ENCODE results near the gene ZNF280A.
A peak's percentile ranks its signal among the peaks of the same experiment; 100 is the strongest.

ZNF280A gene, protein sequence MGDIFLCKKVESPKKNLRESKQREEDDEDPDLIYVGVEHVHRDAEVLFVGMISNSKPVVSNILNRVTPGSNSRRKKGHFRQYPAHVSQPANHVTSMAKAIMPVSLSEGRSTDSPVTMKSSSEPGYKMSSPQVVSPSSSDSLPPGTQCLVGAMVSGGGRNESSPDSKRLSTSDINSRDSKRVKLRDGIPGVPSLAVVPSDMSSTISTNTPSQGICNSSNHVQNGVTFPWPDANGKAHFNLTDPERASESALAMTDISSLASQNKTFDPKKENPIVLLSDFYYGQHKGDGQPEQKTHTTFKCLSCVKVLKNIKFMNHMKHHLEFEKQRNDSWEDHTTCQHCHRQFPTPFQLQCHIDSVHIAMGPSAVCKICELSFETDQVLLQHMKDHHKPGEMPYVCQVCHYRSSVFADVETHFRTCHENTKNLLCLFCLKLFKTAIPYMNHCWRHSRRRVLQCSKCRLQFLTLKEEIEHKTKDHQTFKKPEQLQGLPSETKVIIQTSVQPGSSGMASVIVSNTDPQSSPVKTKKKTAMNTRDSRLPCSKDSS

GRCh38 chr22:22520020-22520656 lies at the start of gene ZNF280A:
Gene ZNF280A (minus strand): TSS chr22:22520270. CDS start chr22:22515630, 4,640 bp downstream.
- no peak within 1 kb of the TSS for H3K4me3 Mint-ChIP-seq
- no peaks in the 10 kb centered on the region for H3K4me1 Mint-ChIP-seq (ENCODE audit: low read depth)
- DNase-seq (ENCODE audit: low spot score): no peak
- H3K36me3 Mint-ChIP-seq (ENCODE audit: low read depth): no peaks in the 10 kb centered on the region
- H3K27ac Mint-ChIP-seq: no peak within 1 kb of the TSS
- peaks cover 12% of the 10 kb centered on the region for H3K27me3 Mint-ChIP-seq (ENCODE audit: low read depth)
- H3K9me3 Mint-ChIP-seq: no peaks in the 10 kb centered on the region

DNA sequence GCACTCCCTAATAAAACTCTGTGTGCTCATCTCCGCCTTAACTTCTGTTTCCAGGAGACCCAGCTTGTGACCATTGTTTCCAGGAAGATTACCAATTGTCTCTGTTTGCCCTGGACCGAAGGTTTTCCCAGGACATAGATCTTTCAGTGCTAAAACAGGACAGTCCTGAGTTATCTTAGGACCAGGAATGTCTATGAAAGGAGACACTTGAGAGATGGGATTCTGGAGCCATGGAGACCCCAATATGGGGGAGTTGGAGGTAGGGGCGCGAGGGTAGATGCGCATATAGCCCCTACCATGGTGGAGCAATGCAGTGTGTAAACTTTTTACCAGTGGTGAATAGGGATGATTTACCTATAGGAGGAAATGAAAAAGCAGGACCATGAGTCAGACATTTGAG lies 49.1 kb upstream of the ZNF280A start:
- no peak for DNase-seq (ENCODE audit: low spot score)
- Mint-ChIP-seq H3K27ac (no peak overlapping the region), H3K4me3 (no peak overlapping the region), H3K4me1 (ENCODE audit: low read depth) (no peaks in the 10 kb centered on the region), H3K36me3 (ENCODE audit: low read depth) (no peaks in the 10 kb centered on the region), H3K9me3 (no peaks in the 10 kb centered on the region), H3K27me3 (ENCODE audit: low read depth) (peaks cover 13% of the 10 kb centered on the region)

GRCh38 chr22:22565981-22566380 lies 45.9 kb upstream of the ZNF280A start:
- Mint-ChIP-seq H3K4me1 (ENCODE audit: low read depth) (no peaks in the 10 kb centered on the region), H3K9me3 (no peaks in the 10 kb centered on the region), H3K36me3 (ENCODE audit: low read depth) (no peaks in the 10 kb centered on the region), H3K27me3 (ENCODE audit: low read depth) (peaks cover 7% of the 10 kb centered on the region), H3K27ac (no peak overlapping the region), H3K4me3 (no peak overlapping the region)
- no peak for DNase-seq (ENCODE audit: low spot score)

DNA sequence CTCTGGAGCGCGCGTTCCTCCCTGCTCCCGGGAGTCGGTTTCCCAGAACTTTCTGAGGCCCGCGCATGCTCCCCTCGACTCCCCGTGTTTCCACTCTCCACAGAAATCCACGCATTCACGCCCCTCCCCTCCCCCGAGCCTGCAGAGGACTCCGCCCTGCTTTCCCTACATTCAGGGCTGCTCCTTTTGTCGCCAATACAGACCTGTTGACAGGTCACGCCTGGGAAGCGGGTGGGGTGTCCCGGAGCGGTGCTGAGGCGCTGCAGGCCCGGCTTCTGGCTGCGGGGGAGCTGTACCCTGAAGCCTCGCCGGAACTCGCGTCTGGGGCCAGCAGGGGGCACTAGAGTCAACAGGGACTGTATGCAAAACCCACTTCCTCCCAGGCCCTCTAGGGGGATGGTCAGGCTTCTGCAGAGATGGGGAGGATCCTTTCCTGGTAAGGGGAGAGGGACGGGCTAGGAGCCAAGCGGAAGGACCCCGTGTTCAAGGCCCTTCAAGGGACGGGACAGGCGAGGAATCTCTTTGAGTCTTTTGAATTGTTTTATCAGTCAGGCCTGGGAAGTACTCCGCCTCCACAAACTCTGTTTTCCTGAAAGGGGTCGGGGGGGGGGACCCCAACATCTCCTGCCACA lies 39.0 kb upstream of the ZNF280A start, which contains the start of gene PRAME:
Gene PRAME, minus strand, starts transcription at position 294 of the 632 bp plus-strand sequence. CDS start 2,433 bp downstream, outside the sequence.
- Mint-ChIP-seq H3K27ac (peak within 1 kb of the TSS; percentile 31), H3K36me3 (ENCODE audit: low read depth) (no peaks in the 10 kb centered on the region), H3K4me1 (ENCODE audit: low read depth) (peaks cover 3% of the 10 kb centered on the region), H3K27me3 (ENCODE audit: low read depth) (no peaks in the 10 kb centered on the region), H3K9me3 (no peaks in the 10 kb centered on the region), H3K4me3 (no peak within 1 kb of the TSS)
- DNase-seq (ENCODE audit: low spot score): peak; percentile 64

DNA sequence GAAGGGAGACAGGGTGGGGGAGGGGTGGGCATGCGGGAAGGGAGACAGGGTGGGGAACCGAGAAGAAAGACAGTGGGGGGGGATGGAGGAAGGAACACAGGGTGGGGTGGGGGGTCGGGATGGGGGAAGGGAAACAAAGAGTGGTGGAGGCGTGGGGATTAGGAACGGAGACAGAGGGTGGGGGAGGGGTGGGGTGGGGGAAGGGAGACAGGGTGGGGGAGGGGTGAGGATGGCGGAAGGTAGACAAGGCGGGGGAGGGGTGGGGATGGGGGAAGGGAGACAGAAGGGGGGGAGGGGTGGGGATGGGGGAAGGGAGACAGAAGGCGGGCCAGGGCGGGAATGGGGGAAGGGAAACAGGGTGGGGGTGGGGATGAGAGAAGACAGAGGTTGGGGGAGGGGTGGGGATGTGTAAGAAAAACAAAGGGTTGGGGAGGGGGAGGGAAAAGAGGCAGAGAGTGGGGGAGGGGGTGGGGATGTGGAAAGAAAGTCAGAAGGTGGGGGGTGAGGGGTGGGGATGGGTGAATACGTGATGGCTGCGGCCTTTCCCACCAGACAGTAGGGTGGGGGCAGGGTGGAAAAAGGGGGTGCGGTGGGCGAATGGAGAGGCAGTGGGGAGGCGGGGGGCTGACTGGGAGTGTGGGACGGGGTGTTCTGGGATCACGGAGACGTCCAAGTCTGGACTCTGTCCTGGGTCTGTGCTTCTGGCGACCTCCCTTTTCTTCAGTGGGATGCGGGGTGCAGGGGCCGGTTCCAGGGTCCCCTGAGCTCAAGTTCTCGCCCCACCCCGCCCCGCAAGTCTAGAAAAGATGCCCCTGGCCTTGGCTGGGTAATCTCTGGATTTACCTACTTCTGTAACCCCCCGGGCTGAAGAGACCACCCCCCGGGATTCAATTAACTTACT lies 38.3 kb upstream of the ZNF280A start:
- H3K36me3 Mint-ChIP-seq (ENCODE audit: low read depth): no peaks in the 10 kb centered on the region
- no peaks in the 10 kb centered on the region for H3K27me3 Mint-ChIP-seq (ENCODE audit: low read depth)
- no peak overlapping the region for H3K4me3 Mint-ChIP-seq
- H3K9me3 Mint-ChIP-seq: no peaks in the 10 kb centered on the region
- DNase-seq (ENCODE audit: low spot score): no peak
- H3K4me1 Mint-ChIP-seq (ENCODE audit: low read depth): peaks cover 3% of the 10 kb centered on the region
- H3K27ac Mint-ChIP-seq: no peak overlapping the region

- Mint-ChIP-seq H3K27ac (no peak overlapping the region), H3K27me3 (ENCODE audit: low read depth) (no peaks in the 10 kb centered on the region), H3K9me3 (no peaks in the 10 kb centered on the region), H3K4me1 (ENCODE audit: low read depth) (peaks cover 3% of the 10 kb centered on the region), H3K4me3 (no peak overlapping the region), H3K36me3 (ENCODE audit: low read depth) (no peaks in the 10 kb centered on the region)
- DNase-seq (ENCODE audit: low spot score): no peak
These were observed 37.2 kb upstream of the ZNF280A start for GRCh38 chr22:22556995-22557925.

GRCh38 chr22:22556578-22556977 lies 36.5 kb upstream of the ZNF280A start:
- H3K4me3 Mint-ChIP-seq: no peak overlapping the region
- H3K27ac Mint-ChIP-seq: no peak overlapping the region
- no peak for DNase-seq (ENCODE audit: low spot score)
- H3K27me3 Mint-ChIP-seq (ENCODE audit: low read depth): no peaks in the 10 kb centered on the region
- peaks cover 3% of the 10 kb centered on the region for H3K4me1 Mint-ChIP-seq (ENCODE audit: low read depth)
- no peaks in the 10 kb centered on the region for H3K36me3 Mint-ChIP-seq (ENCODE audit: low read depth)
- H3K9me3 Mint-ChIP-seq: no peaks in the 10 kb centered on the region

GRCh38 chr22:22555596-22555995 lies 35.5 kb upstream of the ZNF280A start:
- peaks cover 3% of the 10 kb centered on the region for H3K4me1 Mint-ChIP-seq (ENCODE audit: low read depth)
- H3K4me3 Mint-ChIP-seq: no peak overlapping the region
- no peaks in the 10 kb centered on the region for H3K36me3 Mint-ChIP-seq (ENCODE audit: low read depth)
- no peaks in the 10 kb centered on the region for H3K9me3 Mint-ChIP-seq
- H3K27me3 Mint-ChIP-seq (ENCODE audit: low read depth): no peaks in the 10 kb centered on the region
- DNase-seq (ENCODE audit: low spot score): no peak
- no peak overlapping the region for H3K27ac Mint-ChIP-seq

DNA sequence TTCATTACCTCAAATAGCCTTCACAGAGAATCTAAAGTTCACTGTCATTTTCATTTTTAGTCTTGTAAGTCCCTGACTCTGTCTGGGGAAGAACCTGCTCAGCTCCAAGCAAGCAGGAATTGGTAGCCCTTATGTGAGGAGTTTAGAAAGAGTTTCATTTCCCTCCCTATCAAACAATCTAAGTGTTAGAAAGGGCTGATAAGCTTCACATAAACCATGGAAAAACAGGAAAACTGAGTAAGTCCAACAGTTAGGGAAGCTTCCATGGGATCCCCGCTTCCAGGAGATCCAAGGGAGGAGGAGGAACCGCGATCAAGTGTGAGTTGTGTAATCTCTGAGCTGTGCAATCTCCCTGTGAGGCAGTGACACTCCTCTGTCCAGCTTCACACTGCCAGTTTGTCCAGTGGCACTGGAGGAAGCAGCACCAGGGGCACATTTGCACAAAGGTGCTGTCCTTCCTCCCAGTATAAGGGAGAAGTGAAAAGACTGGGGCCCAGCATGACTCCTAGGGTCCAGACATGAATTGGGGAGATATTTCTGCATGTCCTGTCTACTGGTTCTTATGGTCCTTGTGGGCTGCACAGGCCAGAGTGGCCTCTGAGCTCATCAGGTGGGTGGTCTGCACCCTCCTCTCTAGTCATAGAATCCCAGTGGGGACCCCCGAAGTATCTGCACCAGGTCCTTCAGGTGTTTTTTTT lies 34.7 kb upstream of the ZNF280A start:
- Mint-ChIP-seq H3K4me3 (no peak overlapping the region), H3K27me3 (ENCODE audit: low read depth) (no peaks in the 10 kb centered on the region), H3K27ac (no peak overlapping the region), H3K36me3 (ENCODE audit: low read depth) (no peaks in the 10 kb centered on the region), H3K9me3 (no peaks in the 10 kb centered on the region), H3K4me1 (ENCODE audit: low read depth) (peaks cover 3% of the 10 kb centered on the region)
- DNase-seq (ENCODE audit: low spot score): no peak

- Mint-ChIP-seq H3K27me3 (ENCODE audit: low read depth) (no peaks in the 10 kb centered on the region), H3K27ac (no peak overlapping the region), H3K4me1 (ENCODE audit: low read depth) (peaks cover under 1% of the 10 kb centered on the region), H3K9me3 (no peaks in the 10 kb centered on the region), H3K36me3 (ENCODE audit: low read depth) (no peaks in the 10 kb centered on the region), H3K4me3 (no peak overlapping the region)
- DNase-seq (ENCODE audit: low spot score): no peak
These were observed 33.9 kb upstream of the ZNF280A start for GRCh38 chr22:22553735-22554586.

DNA sequence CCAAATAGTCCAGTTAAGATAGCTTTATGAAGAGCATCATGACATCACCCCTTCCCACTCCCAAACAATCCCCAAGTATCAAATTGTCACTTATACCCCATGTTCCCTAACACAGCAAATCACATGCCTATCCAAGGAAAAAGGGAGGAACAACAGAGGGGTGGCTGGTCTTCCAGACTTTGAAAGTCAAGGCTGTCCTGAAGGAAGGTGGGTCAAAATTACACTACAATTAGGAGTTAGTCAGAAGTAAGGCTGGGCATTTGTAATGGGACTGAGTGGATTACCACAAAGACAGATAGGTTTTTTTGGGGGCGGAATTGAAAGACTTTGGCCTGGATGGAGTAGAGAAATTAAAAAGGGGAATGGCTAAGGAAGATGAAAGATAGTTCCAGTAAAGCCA lies 33.1 kb upstream of the ZNF280A start:
- Mint-ChIP-seq H3K4me3 (no peak overlapping the region), H3K36me3 (ENCODE audit: low read depth) (no peaks in the 10 kb centered on the region), H3K27me3 (ENCODE audit: low read depth) (no peaks in the 10 kb centered on the region), H3K27ac (no peak overlapping the region), H3K4me1 (ENCODE audit: low read depth) (no peaks in the 10 kb centered on the region), H3K9me3 (no peaks in the 10 kb centered on the region)
- no peak for DNase-seq (ENCODE audit: low spot score)
